IMR-90 (cell line): Measurements from ENCODE around the gene USP35.

ENCODE experiments used
- BHLHE40 ChIP-seq: fragments of 150-350 bp; IDR thresholded peaks from 2 replicates; pipeline ENCODE4 v1.6.1; 2016; ENCODE audit warnings: mild to moderate bottlenecking, low read depth, low read length
- CEBPB ChIP-seq: IDR thresholded peaks from 2 replicates; pipeline ENCODE4 v1.6.1; 2012; ENCODE audit warnings: low read depth, low read length, improper control_type of control experiment
- CHD1 ChIP-seq: IDR thresholded peaks from 2 replicates; pipeline ENCODE4 v1.6.1; 2012; ENCODE audit warnings: low read depth, low read length, improper control_type of control experiment
- ELK1 ChIP-seq: fragments of 150-350 bp; IDR thresholded peaks from 2 replicates; pipeline ENCODE4 v1.6.1; 2016; ENCODE audit warnings: low read depth, mild to moderate bottlenecking, low read length, moderate library complexity, borderline replicate concordance
- MXI1 ChIP-seq: IDR thresholded peaks from 2 replicates; pipeline ENCODE4 v1.6.1; 2012; ENCODE audit warnings: low read depth, mild to moderate bottlenecking, low read length, moderate library complexity, borderline replicate concordance
- POLR2A ChIP-seq: IDR thresholded peaks from 2 replicates; pipeline ENCODE4 v1.6.1; 2012; ENCODE audit warnings: mild to moderate bottlenecking, low read depth, low read length
- RAD21 ChIP-seq: IDR thresholded peaks from 2 replicates; pipeline ENCODE4 v1.6.1; 2012; ENCODE audit warnings: low read length, improper control_type of control experiment
- RFX5 ChIP-seq: IDR thresholded peaks from 2 replicates; pipeline ENCODE4 v1.8.0; 2012; ENCODE audit warnings: low read depth, mild to moderate bottlenecking, low read length, moderate library complexity
- TF ChIP-seq, protein P1 (sequence below): conservative IDR thresholded peaks from 2 replicates; pipeline ENCODE4 v1.5.1; 2012; ENCODE audit warnings: mild to moderate bottlenecking, low read depth, low read length, improper control_type of control experiment
- TF ChIP-seq, protein P2 (sequence below): fragments of 150-350 bp; IDR thresholded peaks from 2 replicates; pipeline ENCODE4 v1.6.1; 2017; ENCODE audit warnings: mild to moderate bottlenecking, antibody characterized with exemption, low read length, low read depth

GRCh38 chr11:78224506-78224905 lies 35.8 kb downstream of the USP35 start:
- TF ChIP-seq, protein P1, sequence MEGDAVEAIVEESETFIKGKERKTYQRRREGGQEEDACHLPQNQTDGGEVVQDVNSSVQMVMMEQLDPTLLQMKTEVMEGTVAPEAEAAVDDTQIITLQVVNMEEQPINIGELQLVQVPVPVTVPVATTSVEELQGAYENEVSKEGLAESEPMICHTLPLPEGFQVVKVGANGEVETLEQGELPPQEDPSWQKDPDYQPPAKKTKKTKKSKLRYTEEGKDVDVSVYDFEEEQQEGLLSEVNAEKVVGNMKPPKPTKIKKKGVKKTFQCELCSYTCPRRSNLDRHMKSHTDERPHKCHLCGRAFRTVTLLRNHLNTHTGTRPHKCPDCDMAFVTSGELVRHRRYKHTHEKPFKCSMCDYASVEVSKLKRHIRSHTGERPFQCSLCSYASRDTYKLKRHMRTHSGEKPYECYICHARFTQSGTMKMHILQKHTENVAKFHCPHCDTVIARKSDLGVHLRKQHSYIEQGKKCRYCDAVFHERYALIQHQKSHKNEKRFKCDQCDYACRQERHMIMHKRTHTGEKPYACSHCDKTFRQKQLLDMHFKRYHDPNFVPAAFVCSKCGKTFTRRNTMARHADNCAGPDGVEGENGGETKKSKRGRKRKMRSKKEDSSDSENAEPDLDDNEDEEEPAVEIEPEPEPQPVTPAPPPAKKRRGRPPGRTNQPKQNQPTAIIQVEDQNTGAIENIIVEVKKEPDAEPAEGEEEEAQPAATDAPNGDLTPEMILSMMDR = no peak
- TF ChIP-seq POLR2A (no peak), CHD1 (no peak), RAD21 (no peak), CEBPB (no peak), BHLHE40 (no peak), ELK1 (no peak), RFX5 (no peak), MXI1 (no peak)
- TF ChIP-seq, protein P2, sequence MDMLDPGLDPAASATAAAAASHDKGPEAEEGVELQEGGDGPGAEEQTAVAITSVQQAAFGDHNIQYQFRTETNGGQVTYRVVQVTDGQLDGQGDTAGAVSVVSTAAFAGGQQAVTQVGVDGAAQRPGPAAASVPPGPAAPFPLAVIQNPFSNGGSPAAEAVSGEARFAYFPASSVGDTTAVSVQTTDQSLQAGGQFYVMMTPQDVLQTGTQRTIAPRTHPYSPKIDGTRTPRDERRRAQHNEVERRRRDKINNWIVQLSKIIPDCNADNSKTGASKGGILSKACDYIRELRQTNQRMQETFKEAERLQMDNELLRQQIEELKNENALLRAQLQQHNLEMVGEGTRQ = no peak
